ENCODE data around the gene TBX18.

TBX18 gene

DNA sequence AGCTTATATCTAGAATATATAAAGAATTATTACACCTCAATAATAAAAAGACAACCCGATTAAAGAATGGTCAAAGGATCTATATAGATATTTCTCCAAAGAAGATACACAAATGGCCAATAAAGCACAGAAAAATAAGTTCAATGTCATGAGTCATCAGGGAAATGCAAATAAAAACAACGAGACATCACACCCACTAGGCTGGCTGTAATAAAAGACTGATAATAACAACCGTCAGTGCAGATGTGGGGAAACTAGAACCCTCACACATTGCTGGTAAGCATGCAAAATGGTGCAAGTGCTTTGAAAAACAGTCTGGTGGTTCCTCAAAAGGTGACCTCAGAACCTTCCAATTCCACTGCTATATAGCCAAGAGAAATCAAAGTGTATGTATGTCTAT is 33.0 kb downstream of the TBX18 start:
- no peaks in the 10 kb centered on the region for H3K4me1 ChIP-seq (ENCODE audit: control insufficient read depth in 2 of 2, insufficient read depth in 2 of 2, low read length in 2 of 2)
- no peaks in the 10 kb centered on the region for H3K36me3 ChIP-seq (ENCODE audit: control insufficient read depth in 2 of 2, insufficient read depth in 2 of 2, low read length in 2 of 2)
- H3K9me3 ChIP-seq (ENCODE audit: control insufficient read depth in 2 of 2, low read length in 2 of 2): no peaks in the 10 kb centered on the region
- H3K27ac ChIP-seq (ENCODE audit: low read depth in 2 of 2, low read length in 2 of 2): no peak overlapping the region
- no peaks in the 10 kb centered on the region for H3K27me3 ChIP-seq (ENCODE audit: control insufficient read depth in 2 of 2, insufficient read depth in 2 of 2, low read length in 2 of 2)
- H3K9ac ChIP-seq (ENCODE audit: low read depth in 1 of 2, low read length in 2 of 2): no peak overlapping the region
- H3K4me3 ChIP-seq (ENCODE audit: low read length in 2 of 2): no peak overlapping the region

DNA sequence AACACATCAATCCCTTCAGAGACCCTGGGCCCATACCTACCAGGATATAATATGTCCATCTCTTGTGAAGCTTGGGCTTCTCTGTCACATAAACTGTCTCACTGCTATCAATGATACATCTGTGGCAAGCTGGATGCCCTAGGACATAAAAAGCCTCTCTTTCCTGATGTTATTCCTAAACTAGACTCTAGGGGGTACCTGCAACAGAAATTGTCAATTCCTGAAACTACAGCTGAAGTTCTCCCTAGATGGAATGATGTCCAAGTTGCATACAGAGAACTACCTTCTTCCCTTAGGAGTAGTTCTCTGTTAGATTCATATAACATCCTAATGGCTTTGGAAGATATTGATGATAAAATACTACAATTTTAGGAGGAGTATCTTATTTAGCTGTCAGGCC is 35.8 kb downstream of the TBX18 start:
- H3K9ac ChIP-seq (ENCODE audit: low read depth in 1 of 2, low read length in 2 of 2): no peak overlapping the region
- no peaks in the 10 kb centered on the region for H3K27me3 ChIP-seq (ENCODE audit: control insufficient read depth in 2 of 2, insufficient read depth in 2 of 2, low read length in 2 of 2)
- H3K27ac ChIP-seq (ENCODE audit: low read depth in 2 of 2, low read length in 2 of 2): no peak overlapping the region
- no peaks in the 10 kb centered on the region for H3K36me3 ChIP-seq (ENCODE audit: control insufficient read depth in 2 of 2, insufficient read depth in 2 of 2, low read length in 2 of 2)
- H3K4me3 ChIP-seq (ENCODE audit: low read length in 2 of 2): no peak overlapping the region
- no peaks in the 10 kb centered on the region for H3K9me3 ChIP-seq (ENCODE audit: control insufficient read depth in 2 of 2, low read length in 2 of 2)
- no peaks in the 10 kb centered on the region for H3K4me1 ChIP-seq (ENCODE audit: control insufficient read depth in 2 of 2, insufficient read depth in 2 of 2, low read length in 2 of 2)

DNA sequence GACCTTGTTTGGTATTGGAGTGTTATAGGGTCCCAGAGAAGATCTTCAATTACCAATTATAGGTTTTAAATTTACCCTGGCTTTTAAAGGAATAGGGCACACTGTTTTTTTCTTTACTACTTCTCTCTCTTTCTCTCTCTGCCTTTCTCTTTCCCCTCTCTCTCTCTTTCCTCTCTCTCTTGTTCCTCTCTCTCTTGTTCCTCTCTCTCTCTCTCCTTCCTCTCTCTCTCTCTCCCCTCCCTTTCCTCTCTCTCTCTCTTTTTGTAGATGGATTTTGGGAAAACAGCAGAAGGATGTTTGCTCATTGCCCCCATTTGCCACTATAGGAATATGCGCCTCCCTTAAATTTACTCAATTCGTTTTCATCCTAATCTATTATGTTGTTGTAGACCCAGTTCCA is 45.2 kb downstream of the TBX18 start:
- no peaks in the 10 kb centered on the region for H3K9me3 ChIP-seq (ENCODE audit: control insufficient read depth in 2 of 2, low read length in 2 of 2)
- H3K9ac ChIP-seq (ENCODE audit: low read depth in 1 of 2, low read length in 2 of 2): no peak overlapping the region
- no peaks in the 10 kb centered on the region for H3K27me3 ChIP-seq (ENCODE audit: control insufficient read depth in 2 of 2, insufficient read depth in 2 of 2, low read length in 2 of 2)
- H3K4me3 ChIP-seq (ENCODE audit: low read length in 2 of 2): no peak overlapping the region
- H3K4me1 ChIP-seq (ENCODE audit: control insufficient read depth in 2 of 2, insufficient read depth in 2 of 2, low read length in 2 of 2): no peaks in the 10 kb centered on the region
- H3K27ac ChIP-seq (ENCODE audit: low read depth in 2 of 2, low read length in 2 of 2): no peak overlapping the region
- no peaks in the 10 kb centered on the region for H3K36me3 ChIP-seq (ENCODE audit: control insufficient read depth in 2 of 2, insufficient read depth in 2 of 2, low read length in 2 of 2)

DNA sequence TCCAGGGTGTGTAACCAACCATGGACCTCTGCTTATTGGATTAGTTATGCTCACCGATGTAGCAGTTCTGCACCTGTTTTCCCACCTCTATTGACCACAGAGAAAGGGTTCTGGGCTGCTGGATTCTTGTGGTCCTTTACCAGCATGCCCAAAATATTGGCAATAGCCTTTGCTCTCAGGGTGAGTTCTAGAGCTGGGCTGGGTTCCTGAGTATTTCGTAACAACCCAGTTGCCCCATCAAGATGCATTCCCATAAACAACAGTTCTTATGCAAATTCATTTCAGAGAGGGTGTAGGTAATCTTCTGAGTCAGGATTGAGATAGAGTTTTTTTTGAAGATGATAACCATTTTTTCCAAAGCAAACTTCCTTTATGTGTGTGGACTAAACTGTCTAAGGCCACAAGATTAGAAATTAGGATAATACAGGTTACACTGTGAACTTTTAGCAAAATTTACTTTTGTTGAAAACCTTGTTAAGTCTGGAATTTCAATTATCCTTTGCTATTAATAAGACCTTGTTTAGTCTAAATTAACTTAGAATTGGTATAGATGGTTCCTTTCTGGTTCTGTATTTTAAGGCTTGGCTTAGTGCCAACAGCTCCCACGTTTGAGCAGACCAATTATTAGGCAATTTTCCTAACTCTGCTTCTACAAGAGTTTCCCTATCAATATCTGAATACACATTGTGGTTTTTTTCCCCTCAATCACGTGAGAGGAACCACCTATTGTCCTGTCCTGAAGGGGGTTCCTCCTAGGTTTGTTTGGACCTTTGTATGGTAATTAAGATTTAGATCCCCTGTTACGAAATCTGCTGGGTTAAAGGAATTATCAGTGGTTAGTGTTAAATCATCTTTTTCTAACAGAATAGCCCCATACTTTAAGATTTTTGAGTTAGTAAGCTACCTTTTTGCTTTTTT is 46.1 kb downstream of the TBX18 start:
- Histone ChIP-seq H3K36me3 (ENCODE audit: control insufficient read depth in 2 of 2, insufficient read depth in 2 of 2, low read length in 2 of 2) (no peaks in the 10 kb centered on the region), H3K27me3 (ENCODE audit: control insufficient read depth in 2 of 2, insufficient read depth in 2 of 2, low read length in 2 of 2) (no peaks in the 10 kb centered on the region), H3K27ac (ENCODE audit: low read depth in 2 of 2, low read length in 2 of 2) (no peak overlapping the region)

DNA sequence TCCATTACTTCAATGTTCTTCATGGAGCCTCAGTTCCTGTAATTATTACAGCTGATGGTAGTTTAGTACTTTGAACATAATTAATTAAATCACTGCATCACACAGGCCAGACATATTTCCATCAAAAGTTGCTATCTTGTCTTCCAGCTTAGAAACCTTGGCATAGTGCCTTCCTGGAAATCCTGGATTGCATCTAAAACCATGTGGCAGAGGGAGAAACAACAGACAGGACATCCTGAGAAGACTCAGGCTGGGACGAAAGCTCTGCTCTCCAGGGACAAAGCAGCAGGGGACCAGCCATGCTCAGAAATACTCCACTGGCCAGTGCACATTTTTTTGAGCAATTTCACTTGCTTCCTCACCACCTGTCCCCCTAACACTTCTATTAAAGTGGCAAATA is 55.3 kb downstream of the TBX18 start:
- Histone ChIP-seq H3K9me3 (ENCODE audit: control insufficient read depth in 2 of 2, low read length in 2 of 2) (no peaks in the 10 kb centered on the region), H3K9ac (ENCODE audit: low read depth in 1 of 2, low read length in 2 of 2) (no peak overlapping the region), H3K27me3 (ENCODE audit: control insufficient read depth in 2 of 2, insufficient read depth in 2 of 2, low read length in 2 of 2) (no peaks in the 10 kb centered on the region), H3K27ac (ENCODE audit: low read depth in 2 of 2, low read length in 2 of 2) (no peak overlapping the region), H3K4me1 (ENCODE audit: control insufficient read depth in 2 of 2, insufficient read depth in 2 of 2, low read length in 2 of 2) (no peaks in the 10 kb centered on the region), H3K36me3 (ENCODE audit: control insufficient read depth in 2 of 2, insufficient read depth in 2 of 2, low read length in 2 of 2) (no peaks in the 10 kb centered on the region), H3K4me3 (ENCODE audit: low read length in 2 of 2) (no peak overlapping the region)

More for the DNA sequence above, 46.1 kb downstream of the TBX18 start:
- no peaks in the 10 kb centered on the region for H3K4me1 ChIP-seq (ENCODE audit: control insufficient read depth in 2 of 2, insufficient read depth in 2 of 2, low read length in 2 of 2)
- H3K9ac ChIP-seq (ENCODE audit: low read depth in 1 of 2, low read length in 2 of 2): no peak overlapping the region
- no peak overlapping the region for H3K4me3 ChIP-seq (ENCODE audit: low read length in 2 of 2)
- no peaks in the 10 kb centered on the region for H3K9me3 ChIP-seq (ENCODE audit: control insufficient read depth in 2 of 2, low read length in 2 of 2)

DNA sequence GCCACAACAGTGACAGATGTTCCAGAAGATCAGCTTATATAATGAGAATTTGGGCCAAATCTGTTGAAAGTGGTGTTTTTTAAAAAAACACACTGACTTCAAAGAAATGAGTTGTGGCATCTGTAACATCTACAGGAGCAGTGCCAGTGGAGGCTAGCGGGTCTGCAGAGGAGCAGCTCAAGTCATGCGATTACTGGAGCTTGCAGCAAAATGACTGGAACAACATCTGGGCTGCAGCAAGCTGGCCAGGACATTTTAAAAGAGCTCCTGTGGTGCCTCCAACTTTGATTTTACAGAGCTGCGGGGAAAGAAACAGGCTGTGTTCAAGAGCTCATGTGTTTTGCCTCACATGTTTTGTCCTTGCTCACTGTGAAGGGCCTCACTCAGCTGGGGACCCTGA is 57.2 kb downstream of the TBX18 start:
- Histone ChIP-seq H3K27ac (ENCODE audit: low read depth in 2 of 2, low read length in 2 of 2) (no peak overlapping the region), H3K36me3 (ENCODE audit: control insufficient read depth in 2 of 2, insufficient read depth in 2 of 2, low read length in 2 of 2) (no peaks in the 10 kb centered on the region), H3K9ac (ENCODE audit: low read depth in 1 of 2, low read length in 2 of 2) (no peak overlapping the region), H3K4me1 (ENCODE audit: control insufficient read depth in 2 of 2, insufficient read depth in 2 of 2, low read length in 2 of 2) (no peaks in the 10 kb centered on the region), H3K4me3 (ENCODE audit: low read length in 2 of 2) (no peak overlapping the region), H3K9me3 (ENCODE audit: control insufficient read depth in 2 of 2, low read length in 2 of 2) (no peaks in the 10 kb centered on the region), H3K27me3 (ENCODE audit: control insufficient read depth in 2 of 2, insufficient read depth in 2 of 2, low read length in 2 of 2) (no peaks in the 10 kb centered on the region)

DNA sequence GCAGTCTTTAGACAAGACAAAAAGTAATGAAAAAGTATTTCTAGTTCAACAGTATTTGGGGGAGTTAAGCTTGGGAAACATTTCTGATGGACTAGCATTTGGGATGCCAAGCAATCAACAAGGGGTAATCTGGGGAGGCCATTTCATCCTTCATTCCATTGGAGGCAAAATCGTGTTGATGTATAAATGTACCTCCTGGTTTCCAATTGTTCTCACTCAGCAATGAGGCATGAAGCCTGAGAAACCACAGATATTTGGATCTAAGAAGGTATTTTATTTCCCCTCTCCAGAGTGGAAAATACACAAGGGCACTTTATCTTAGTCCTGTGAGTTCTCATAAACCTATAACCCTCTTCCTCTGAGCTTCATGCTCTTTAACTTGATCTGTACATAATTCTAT is 68.2 kb downstream of the TBX18 start:
- no peaks in the 10 kb centered on the region for H3K4me1 ChIP-seq (ENCODE audit: control insufficient read depth in 2 of 2, insufficient read depth in 2 of 2, low read length in 2 of 2)
- no peaks in the 10 kb centered on the region for H3K36me3 ChIP-seq (ENCODE audit: control insufficient read depth in 2 of 2, insufficient read depth in 2 of 2, low read length in 2 of 2)
- no peak overlapping the region for H3K27ac ChIP-seq (ENCODE audit: low read depth in 2 of 2, low read length in 2 of 2)
- H3K9ac ChIP-seq (ENCODE audit: low read depth in 1 of 2, low read length in 2 of 2): no peak overlapping the region
- no peaks in the 10 kb centered on the region for H3K9me3 ChIP-seq (ENCODE audit: control insufficient read depth in 2 of 2, low read length in 2 of 2)
- H3K27me3 ChIP-seq (ENCODE audit: control insufficient read depth in 2 of 2, insufficient read depth in 2 of 2, low read length in 2 of 2): no peaks in the 10 kb centered on the region
- no peak overlapping the region for H3K4me3 ChIP-seq (ENCODE audit: low read length in 2 of 2)

DNA sequence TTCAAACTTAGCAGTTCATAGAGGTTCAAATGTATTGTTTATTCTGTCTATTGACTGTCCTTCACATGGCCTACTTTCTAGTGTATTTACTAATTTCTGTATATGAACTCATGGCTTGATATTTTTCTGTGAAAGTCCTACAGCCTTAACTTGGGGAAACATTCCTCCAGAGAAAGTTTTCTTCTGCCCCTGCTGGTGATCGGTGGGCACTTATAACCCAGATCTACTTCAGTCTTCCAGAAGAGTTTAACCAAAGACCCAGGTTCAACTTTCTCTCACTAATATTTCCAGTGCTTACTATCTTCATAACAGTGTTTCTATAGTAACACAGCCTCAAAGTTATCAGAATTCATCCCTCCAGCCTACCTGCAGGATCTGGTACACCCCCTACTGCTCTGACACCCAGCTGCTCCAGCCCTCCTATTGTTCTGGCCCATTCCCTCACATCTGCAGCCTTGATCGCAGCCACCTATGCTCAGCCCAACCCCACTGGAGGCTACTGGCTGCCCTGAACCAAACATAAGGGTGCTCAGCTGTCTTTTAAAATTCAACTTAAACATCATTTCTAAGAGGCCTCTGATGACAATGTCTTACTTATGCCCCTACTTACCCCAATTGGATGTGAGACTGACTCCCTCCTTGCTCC is 72.3 kb downstream of the TBX18 start:
- Histone ChIP-seq H3K36me3 (ENCODE audit: control insufficient read depth in 2 of 2, insufficient read depth in 2 of 2, low read length in 2 of 2) (no peaks in the 10 kb centered on the region), H3K27me3 (ENCODE audit: control insufficient read depth in 2 of 2, insufficient read depth in 2 of 2, low read length in 2 of 2) (no peaks in the 10 kb centered on the region), H3K4me1 (ENCODE audit: control insufficient read depth in 2 of 2, insufficient read depth in 2 of 2, low read length in 2 of 2) (no peaks in the 10 kb centered on the region), H3K27ac (ENCODE audit: low read depth in 2 of 2, low read length in 2 of 2) (no peak overlapping the region), H3K9ac (ENCODE audit: low read depth in 1 of 2, low read length in 2 of 2) (no peak overlapping the region), H3K4me3 (ENCODE audit: low read length in 2 of 2) (no peak overlapping the region), H3K9me3 (ENCODE audit: control insufficient read depth in 2 of 2, low read length in 2 of 2) (no peaks in the 10 kb centered on the region)

DNA sequence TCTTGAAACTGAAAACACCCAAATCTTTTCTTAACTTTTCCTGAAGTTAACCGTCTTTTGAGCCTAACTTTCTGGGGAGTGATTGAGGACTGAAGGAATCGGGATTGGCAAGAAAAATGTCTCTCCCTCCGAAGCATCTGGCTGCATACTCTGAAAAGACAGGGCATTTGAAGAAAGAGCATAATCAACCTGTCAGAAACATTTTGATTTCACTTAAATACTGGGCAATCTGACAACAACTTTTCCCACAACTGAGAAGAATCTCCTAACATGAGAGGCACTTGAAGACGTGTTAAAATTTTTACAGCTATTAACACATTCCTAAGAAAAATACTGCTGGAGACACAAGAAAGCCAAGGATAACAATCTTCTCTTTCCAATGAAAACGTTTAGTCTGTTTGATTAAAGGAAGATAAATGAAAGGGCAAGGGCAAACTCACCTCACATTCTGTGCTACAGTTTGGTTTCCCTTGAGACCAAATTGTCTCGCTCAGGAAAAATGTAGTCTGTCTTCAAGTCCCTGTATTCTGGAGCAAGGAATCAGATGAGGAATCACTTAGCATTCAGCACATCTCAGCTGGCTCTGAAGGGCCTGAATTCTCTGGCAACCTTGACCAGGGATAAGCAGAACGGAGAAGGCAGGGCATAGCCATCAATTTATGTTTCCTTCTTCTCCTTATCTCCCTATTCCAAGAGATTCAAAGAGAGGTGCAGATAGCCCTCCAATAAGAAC is 76.1 kb downstream of the TBX18 start:
- Histone ChIP-seq H3K4me3 (ENCODE audit: low read length in 2 of 2) (no peak overlapping the region), H3K27me3 (ENCODE audit: control insufficient read depth in 2 of 2, insufficient read depth in 2 of 2, low read length in 2 of 2) (no peaks in the 10 kb centered on the region), H3K9ac (ENCODE audit: low read depth in 1 of 2, low read length in 2 of 2) (no peak overlapping the region), H3K4me1 (ENCODE audit: control insufficient read depth in 2 of 2, insufficient read depth in 2 of 2, low read length in 2 of 2) (no peaks in the 10 kb centered on the region), H3K36me3 (ENCODE audit: control insufficient read depth in 2 of 2, insufficient read depth in 2 of 2, low read length in 2 of 2) (no peaks in the 10 kb centered on the region), H3K9me3 (ENCODE audit: control insufficient read depth in 2 of 2, low read length in 2 of 2) (no peaks in the 10 kb centered on the region), H3K27ac (ENCODE audit: low read depth in 2 of 2, low read length in 2 of 2) (no peak overlapping the region)

DNA sequence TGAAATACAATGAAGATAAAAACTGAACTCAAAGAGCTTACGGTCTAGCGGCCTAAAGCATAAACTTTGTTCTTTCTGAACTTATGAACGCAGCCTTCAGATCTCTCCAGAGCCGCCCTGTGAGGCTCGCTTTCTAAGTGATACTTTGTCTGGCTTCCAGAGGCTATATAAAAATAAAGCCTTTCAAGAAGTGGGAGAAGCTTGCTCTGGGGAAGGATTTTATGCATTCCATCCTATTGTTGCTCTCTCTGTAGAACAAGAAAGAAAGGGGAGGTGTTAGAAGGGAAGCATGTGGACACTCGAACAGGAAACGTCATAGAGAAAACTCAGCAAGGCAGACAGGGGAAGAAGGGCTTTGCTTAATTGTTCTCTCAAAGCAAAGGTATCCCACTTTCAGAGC is 77.0 kb downstream of the TBX18 start:
- H3K4me3 ChIP-seq (ENCODE audit: low read length in 2 of 2): no peak overlapping the region
- no peak overlapping the region for H3K9ac ChIP-seq (ENCODE audit: low read depth in 1 of 2, low read length in 2 of 2)
- no peak overlapping the region for H3K27ac ChIP-seq (ENCODE audit: low read depth in 2 of 2, low read length in 2 of 2)

More for the DNA sequence above, 77.0 kb downstream of the TBX18 start:
- Histone ChIP-seq H3K9me3 (ENCODE audit: control insufficient read depth in 2 of 2, low read length in 2 of 2) (no peaks in the 10 kb centered on the region), H3K27me3 (ENCODE audit: control insufficient read depth in 2 of 2, insufficient read depth in 2 of 2, low read length in 2 of 2) (no peaks in the 10 kb centered on the region), H3K36me3 (ENCODE audit: control insufficient read depth in 2 of 2, insufficient read depth in 2 of 2, low read length in 2 of 2) (no peaks in the 10 kb centered on the region), H3K4me1 (ENCODE audit: control insufficient read depth in 2 of 2, insufficient read depth in 2 of 2, low read length in 2 of 2) (no peaks in the 10 kb centered on the region)

All from mucosa of rectum (tissue), 2 donors.